Astrocyte (in vitro differentiated cells and primary cell): ENCODE data around the gene ASAH2. TPM values are rescaled to one million over a fixed set of nuclear protein-coding genes. Genes with fewer than 3 reads are reported as not detected.

Experiments used
- DNase-seq: peaks from one replicate; pipeline ENCODE4 v3.0.0-alpha.2; 2010; ENCODE audit warnings: low read depth
- FAIRE-seq: peaks from 2 replicates; lab custom pipeline; 2011; peaks lifted over from hg19 to GRCh38; lab: Jason Lieb, UNC
- H2AFZ ChIP-seq: 2 replicates; pipeline ENCODE4 v1.6.0; 2012; ENCODE audit warnings: low read depth, low read length, inconsistent platforms
- H3K27ac ChIP-seq: 2 replicates; pipeline ENCODE4 v1.5.1; 2011; ENCODE audit warnings: low read depth, low read length, inconsistent platforms
- H3K27me3 ChIP-seq: 2 replicates; pipeline ENCODE4 v1.6.0; 2011; ENCODE audit warnings: low read length, inconsistent platforms; ENCODE audit not compliant: insufficient read depth
- H3K36me3 ChIP-seq: 2 replicates; pipeline ENCODE4 v1.5.1; 2011; ENCODE audit warnings: low read length, inconsistent platforms; ENCODE audit not compliant: insufficient read depth
- H3K4me1 ChIP-seq: 2 replicates; pipeline ENCODE4 v1.5.1; 2011; ENCODE audit warnings: low read length, inconsistent platforms; ENCODE audit not compliant: insufficient read depth
- H3K4me2 ChIP-seq: 2 replicates; pipeline ENCODE4 v1.6.0; 2012; ENCODE audit warnings: low read length, inconsistent platforms
- H3K4me3 ChIP-seq: 2 replicates; pipeline ENCODE4 v1.5.1; 2011; ENCODE audit warnings: low read depth, mild to moderate bottlenecking, low read length, inconsistent platforms; ENCODE audit not compliant: insufficient read depth
- H3K79me2 ChIP-seq: 2 replicates; pipeline ENCODE4 v1.6.0; 2012; ENCODE audit warnings: mild to moderate bottlenecking, low read length, inconsistent platforms; ENCODE audit not compliant: insufficient read depth
- H3K9ac ChIP-seq: 2 replicates; pipeline ENCODE4 v1.6.0; 2012; ENCODE audit warnings: mild to moderate bottlenecking, low read length, inconsistent platforms
- H3K9me3 ChIP-seq: 2 replicates; pipeline ENCODE4 v1.5.1; 2012; ENCODE audit warnings: low read depth, mild to moderate bottlenecking, low read length, inconsistent platforms; ENCODE audit not compliant: insufficient read depth
- H4K20me1 ChIP-seq: 2 replicates; pipeline ENCODE4 v1.6.0; 2012; ENCODE audit warnings: low read length, inconsistent platforms; ENCODE audit not compliant: insufficient read depth
- H3K27ac Mint-ChIP-seq: one replicate; pipeline ENCODE4 v1.8.0; 2021; ENCODE audit warnings: mild to moderate bottlenecking, mixed read lengths; ENCODE audit not compliant: unreplicated experiment
- H3K27me3 Mint-ChIP-seq: one replicate; pipeline ENCODE4 v1.8.0; 2021; ENCODE audit warnings: low read depth, mixed read lengths; ENCODE audit not compliant: unreplicated experiment
- H3K36me3 Mint-ChIP-seq: one replicate; pipeline ENCODE4 v1.8.0; 2021; ENCODE audit warnings: low read depth, mixed read lengths; ENCODE audit not compliant: unreplicated experiment
- H3K4me1 Mint-ChIP-seq: one replicate; pipeline ENCODE4 v1.8.0; 2021; ENCODE audit warnings: low read depth, mixed read lengths; ENCODE audit not compliant: unreplicated experiment
- H3K4me3 Mint-ChIP-seq: one replicate; pipeline ENCODE4 v1.8.0; 2021; ENCODE audit warnings: mild to moderate bottlenecking, moderate library complexity, mixed read lengths; ENCODE audit not compliant: unreplicated experiment
- H3K9me3 Mint-ChIP-seq: one replicate; pipeline ENCODE4 v1.8.0; 2021; ENCODE audit warnings: mild to moderate bottlenecking, mixed read lengths; ENCODE audit not compliant: unreplicated experiment
- CTCF ChIP-seq: IDR thresholded peaks from 2 replicates; pipeline ENCODE4 v1.5.1; 2011; ENCODE audit warnings: low read depth, mild to moderate bottlenecking, inconsistent platforms, low read length, moderate library complexity; ENCODE audit not compliant: insufficient read depth
- EZH2 ChIP-seq: IDR thresholded peaks from 2 replicates; pipeline ENCODE4 v1.6.1; 2012; ENCODE audit warnings: mild to moderate bottlenecking, low read length, inconsistent platforms; ENCODE audit not compliant: insufficient read depth
- total RNA-seq: library from RNA; stranded (reverse); gene quantifications from 2 replicates; pipeline ENCODE4 v1.2.1, GENCODE V29; 2021

Gene ASAH2
- total RNA-seq, 1 donor from 2014 or later, result 1.4 TPM

- no peak overlapping the region for H3K9ac ChIP-seq
- H4K20me1 ChIP-seq, result no peaks in the 10 kb centered on the region
- TF ChIP-seq CTCF (no peak), EZH2 (no peak)
- peaks cover 9% of the 10 kb centered on the region for H3K27me3 ChIP-seq
- no peaks in the 10 kb centered on the region for H3K4me1 Mint-ChIP-seq
- H3K4me1 ChIP-seq, result no peaks in the 10 kb centered on the region
- no peaks in the 10 kb centered on the region for H3K9me3 Mint-ChIP-seq
- H3K9me3 ChIP-seq, result no peaks in the 10 kb centered on the region
- FAIRE-seq (no peak), DNase-seq (no peak)
- no peak overlapping the region for H3K4me3 ChIP-seq
- no peak overlapping the region for H3K4me3 Mint-ChIP-seq
- no peak overlapping the region for H3K4me2 ChIP-seq
- no peaks in the 10 kb centered on the region for H3K36me3 ChIP-seq
- H3K79me2 ChIP-seq, result no peaks in the 10 kb centered on the region
- H3K27ac ChIP-seq, result no peak overlapping the region
- peaks cover 2% of the 10 kb centered on the region for H3K27me3 Mint-ChIP-seq
- no peak overlapping the region for H3K27ac Mint-ChIP-seq
- H2AFZ ChIP-seq, result no peak overlapping the region
- H3K36me3 Mint-ChIP-seq, result no peaks in the 10 kb centered on the region
These were observed 22.6 kb downstream of the ASAH2 start for GRCh38 chr10:50228672-50229071.

GRCh38 chr10:50226610-50227009 lies 24.7 kb downstream of the ASAH2 start:
- TF ChIP-seq CTCF (no peak), EZH2 (no peak)
- Histone ChIP-seq H3K4me3 (no peak overlapping the region), H4K20me1 (no peaks in the 10 kb centered on the region), H3K9me3 (no peaks in the 10 kb centered on the region), H3K4me2 (no peak overlapping the region), H3K36me3 (no peaks in the 10 kb centered on the region), H3K79me2 (no peaks in the 10 kb centered on the region), H3K9ac (no peak overlapping the region), H3K27ac (no peak overlapping the region), H3K27me3 (peaks cover 12% of the 10 kb centered on the region), H2AFZ (no peak overlapping the region), H3K4me1 (no peaks in the 10 kb centered on the region)
- no peak for DNase-seq
- peaks cover 2% of the 10 kb centered on the region for H3K27me3 Mint-ChIP-seq
- FAIRE-seq, result no peak
- H3K4me3 Mint-ChIP-seq, result no peak overlapping the region
- no peaks in the 10 kb centered on the region for H3K4me1 Mint-ChIP-seq
- no peaks in the 10 kb centered on the region for H3K36me3 Mint-ChIP-seq
- H3K9me3 Mint-ChIP-seq, result no peaks in the 10 kb centered on the region
- H3K27ac Mint-ChIP-seq, result no peak overlapping the region

GRCh38 chr10:50224330-50224952 lies 26.9 kb downstream of the ASAH2 start:
- no peaks in the 10 kb centered on the region for H4K20me1 ChIP-seq
- H3K4me1 ChIP-seq, result no peaks in the 10 kb centered on the region
- H2AFZ ChIP-seq, result no peak overlapping the region
- peaks cover 10% of the 10 kb centered on the region for H3K27me3 ChIP-seq
- no peak overlapping the region for H3K4me3 ChIP-seq
- no peak overlapping the region for H3K27ac ChIP-seq
- H3K9me3 Mint-ChIP-seq, result no peaks in the 10 kb centered on the region
- H3K4me1 Mint-ChIP-seq, result no peaks in the 10 kb centered on the region
- DNase-seq, result peak; percentile 43
- H3K4me3 Mint-ChIP-seq, result no peak overlapping the region
- no peaks in the 10 kb centered on the region for H3K36me3 Mint-ChIP-seq
- H3K36me3 ChIP-seq, result no peaks in the 10 kb centered on the region
- H3K27me3 Mint-ChIP-seq, result no peaks in the 10 kb centered on the region
- H3K4me2 ChIP-seq, result no peak overlapping the region
- no peak for FAIRE-seq
- H3K79me2 ChIP-seq, result no peaks in the 10 kb centered on the region
- no peaks in the 10 kb centered on the region for H3K9me3 ChIP-seq
- TF ChIP-seq CTCF (peak; percentile 55), EZH2 (no peak)
- H3K27ac Mint-ChIP-seq, result no peak overlapping the region
- H3K9ac ChIP-seq, result no peak overlapping the region
